Measurements from ENCODE around the gene ERI2.
A peak's percentile ranks its signal among the peaks of the same experiment; 100 is the strongest.
"Not testable (repeated sequence)": the region's sequence is repeated elsewhere in the genome, so short reads cannot be mapped to it uniquely, and the experiment has no call there.

ERI2 gene

DNA sequence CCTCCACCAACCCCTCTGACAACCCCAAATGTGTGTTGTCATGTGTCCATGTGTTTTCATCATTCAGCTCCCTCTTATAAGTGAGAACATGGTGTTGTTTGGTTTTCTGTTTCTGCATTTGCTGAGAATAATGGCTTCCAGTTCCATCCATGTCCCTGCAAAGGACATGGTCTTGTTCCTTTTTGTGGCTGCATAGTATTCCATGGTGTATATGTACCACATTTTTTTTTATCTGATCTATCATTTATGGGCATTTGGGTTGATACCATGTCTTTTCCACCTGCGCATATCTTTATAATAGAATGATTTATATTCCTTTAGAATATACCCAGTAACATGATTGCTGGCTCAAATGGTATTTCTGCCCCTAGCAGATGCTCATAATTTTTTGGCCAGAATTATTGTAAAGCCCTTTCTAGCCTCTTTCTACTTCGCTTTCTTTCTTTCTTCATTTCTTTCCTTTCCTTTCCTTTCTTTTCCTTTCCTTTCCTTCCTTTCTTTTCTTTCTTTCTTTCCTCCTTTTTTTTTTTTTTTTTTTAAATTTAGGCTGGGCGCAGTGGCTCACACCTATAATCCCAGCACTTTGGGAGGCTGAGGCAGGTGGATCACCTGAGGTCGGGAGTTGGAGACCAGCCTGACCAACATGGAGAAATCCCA, 12.8 kb upstream of the ERI2 start:
- DNase-seq, result no peak

DNA sequence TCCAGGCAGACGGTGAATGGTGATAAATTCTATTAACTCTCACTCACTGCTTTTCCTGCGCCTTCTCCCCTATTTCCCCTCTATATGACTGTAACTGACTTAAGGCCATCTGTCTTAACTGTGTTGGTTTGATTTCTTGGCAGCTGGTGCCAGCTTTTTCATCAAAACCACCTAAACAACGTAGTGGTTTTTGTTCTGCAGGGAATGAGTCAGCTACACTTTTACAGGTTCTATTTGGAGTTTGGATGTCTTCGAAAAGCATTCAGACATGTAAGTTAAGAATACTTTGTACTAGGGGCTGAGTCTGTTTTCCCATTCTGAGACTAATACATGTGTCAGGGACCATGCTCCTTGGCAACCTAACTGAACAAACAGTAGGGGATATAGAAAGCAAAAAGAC, 8.5 kb upstream of the ERI2 start:
- DNase-seq, result no peak

DNA sequence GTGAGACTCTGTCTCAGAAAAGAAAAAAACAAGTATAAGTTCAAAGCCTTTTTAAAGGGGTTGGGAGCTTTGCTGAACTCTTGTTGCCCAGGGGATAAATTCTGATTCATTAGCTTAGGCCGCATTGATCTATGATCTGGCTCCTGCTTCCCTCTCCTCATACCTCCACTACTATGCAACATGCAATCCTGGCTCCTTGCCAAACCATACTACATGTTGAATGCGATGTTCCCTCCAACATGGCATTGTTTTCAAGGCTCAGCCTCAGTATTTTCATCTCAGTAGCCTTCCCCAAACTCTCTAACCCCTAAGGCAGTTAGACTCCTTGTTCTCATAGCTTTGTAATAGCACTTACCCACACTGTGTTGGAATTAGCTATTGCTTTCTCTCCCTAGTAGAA, 6.2 kb upstream of the ERI2 start:
- no peak for DNase-seq

DNA sequence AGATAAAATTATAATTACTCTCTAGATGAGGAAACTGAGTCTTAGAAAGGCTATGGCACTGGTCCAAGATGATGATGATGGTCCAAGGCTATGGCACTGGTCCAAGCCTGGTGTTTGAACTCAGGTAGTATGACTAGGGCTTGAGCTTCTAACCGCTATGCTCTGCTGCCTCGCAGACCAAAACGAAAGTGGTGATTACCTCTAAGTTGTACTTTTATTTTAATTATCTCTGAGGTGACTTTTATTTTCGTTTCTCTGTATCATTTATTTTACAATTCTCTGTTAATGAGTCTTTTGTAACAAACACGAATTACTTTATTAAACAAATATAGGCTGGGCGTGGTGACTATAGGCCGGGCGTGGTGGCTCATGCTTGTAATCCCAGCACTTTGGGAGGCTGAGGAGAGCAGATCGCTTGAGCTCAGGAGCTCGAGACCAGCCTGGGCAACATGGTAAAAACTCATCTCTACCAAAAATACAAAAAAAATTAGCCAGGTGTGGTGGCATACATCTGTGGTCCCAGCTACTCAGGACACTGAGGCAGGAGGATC, 5.7 kb upstream of the ERI2 start:
- no peak for DNase-seq

DNA sequence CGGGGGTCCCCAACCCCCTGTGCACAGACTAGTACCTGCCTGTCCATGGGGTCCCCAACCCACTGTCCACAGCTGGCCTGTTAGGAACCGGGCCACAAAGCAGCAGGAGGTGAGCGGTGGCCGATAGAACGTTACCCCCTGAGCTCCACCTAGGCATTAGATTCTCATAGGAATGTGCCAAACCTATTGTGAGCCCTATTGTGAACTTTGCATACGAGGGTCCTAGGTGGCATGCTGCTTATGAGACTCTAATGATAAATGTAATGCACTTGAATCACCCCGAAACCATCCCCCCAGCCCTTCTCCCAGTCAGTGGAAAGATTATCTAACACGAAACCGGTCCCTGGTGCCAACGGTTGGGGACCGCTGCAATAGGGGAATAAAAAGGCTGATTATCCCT, 1.6 kb upstream of the ERI2 start:
- DNase-seq, result no peak

DNA sequence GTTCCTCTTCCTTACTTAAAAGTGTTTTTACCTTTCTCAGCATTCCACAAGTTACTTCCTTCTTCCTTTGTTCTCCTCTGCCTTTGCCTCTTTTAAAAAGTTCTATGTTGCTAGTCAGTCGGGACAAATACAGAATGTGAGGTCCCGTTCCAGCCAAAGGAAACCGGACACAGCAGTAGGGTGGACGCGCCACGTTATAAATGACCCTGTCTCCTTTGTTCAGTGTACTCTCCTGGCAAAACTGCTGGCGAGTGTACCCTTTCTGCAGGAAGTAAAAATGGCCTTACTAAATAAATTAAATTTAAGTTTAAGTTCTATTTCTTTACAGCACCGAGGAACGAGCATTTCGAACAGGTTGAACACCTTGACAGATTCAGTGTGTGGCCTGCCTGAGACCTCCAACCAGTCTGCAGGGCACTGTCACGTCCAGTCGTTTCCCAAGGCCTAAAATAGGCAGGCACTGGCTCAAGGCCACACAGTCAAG, 546 bp downstream of the ERI2 start:
- not testable (repeated sequence) for DNase-seq

DNA sequence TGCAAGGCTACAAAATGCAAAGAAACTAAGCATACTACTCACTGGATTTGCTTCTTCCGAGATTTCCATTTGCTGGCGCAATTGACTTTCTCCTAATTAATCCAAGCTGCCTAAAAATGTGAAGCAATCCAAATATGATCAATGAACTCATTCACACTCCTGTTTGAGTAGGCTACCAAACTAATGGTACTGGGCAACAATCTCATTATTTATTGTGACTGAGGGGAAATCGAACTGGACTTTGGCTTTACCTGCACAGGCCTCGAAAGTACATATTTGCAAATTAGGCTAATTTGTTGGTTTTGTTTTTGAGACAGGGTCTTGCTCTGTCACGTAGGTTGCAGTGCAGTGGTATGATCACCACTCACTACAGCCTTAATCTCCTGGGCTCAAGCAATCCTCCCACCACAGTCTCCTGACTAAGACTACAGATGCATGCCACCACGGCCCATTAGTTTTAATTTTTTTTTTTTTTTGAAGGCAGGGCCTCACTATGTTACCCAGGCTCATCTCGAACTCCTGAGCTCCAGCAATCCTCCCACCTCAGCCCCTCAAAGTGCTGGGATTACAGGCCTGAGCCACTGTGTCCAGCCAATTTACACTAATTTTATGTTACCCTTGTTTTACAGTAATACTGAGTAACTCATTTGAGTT, 2.6 kb downstream of the ERI2 start:
- DNase-seq, result no peak

DNA sequence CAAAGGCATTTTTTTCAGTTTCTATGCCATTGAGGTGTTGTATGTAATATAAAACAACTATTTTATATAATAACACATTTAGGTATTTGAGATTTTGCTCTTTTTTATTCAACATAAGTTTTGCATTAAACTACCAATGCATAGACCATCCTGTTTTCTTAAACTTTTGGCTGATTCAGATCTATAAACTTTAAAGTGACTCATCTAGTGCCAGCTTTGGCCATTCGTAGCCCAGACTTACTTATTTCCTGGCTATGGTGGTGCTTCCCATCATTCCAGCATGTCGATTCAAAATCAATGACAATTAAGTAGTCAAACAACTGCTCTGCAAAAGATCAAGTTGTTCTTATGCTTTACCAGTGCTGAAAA, 3.1 kb downstream of the ERI2 start:
- no peak for DNase-seq

DNA sequence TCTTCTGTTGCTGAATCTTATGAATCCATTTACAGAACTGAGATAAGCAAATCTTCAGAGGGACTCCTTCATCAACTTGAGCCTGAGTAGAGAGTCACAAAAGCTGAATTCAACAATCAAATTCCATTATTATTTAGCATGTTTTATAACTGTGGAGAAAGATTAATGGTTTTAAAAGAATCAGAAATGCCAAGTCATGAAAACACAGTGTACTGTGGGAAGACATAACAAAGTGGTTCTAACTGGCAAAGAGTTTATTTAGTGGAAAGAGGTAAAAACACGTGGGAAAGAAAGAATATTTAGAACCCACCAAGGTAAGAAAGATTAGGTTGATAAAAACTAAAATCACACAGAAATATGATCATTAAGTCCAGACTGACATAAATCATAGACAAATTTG, 5.0 kb downstream of the ERI2 start:
- DNase-seq, result no peak

DNA sequence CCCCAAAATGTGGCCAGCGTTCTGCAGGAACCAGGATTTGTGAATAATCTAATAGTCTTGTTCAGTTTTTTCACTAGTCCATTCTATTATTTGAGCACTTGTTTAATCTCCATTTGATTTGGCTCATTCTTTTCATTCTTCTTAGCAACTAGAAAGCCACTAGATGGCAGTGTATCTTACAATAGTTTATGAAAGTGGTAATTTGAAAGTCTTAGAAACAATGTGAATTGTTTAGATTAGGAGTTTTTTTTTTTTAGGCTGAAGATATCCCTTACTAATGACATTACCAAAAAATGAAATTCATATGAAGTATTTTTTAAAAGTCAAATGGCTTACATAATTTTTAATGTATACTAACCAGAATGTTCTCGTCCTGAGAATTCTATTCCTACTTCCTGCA, 6.7 kb downstream of the ERI2 start:
- peak; percentile 6 for DNase-seq

DNA sequence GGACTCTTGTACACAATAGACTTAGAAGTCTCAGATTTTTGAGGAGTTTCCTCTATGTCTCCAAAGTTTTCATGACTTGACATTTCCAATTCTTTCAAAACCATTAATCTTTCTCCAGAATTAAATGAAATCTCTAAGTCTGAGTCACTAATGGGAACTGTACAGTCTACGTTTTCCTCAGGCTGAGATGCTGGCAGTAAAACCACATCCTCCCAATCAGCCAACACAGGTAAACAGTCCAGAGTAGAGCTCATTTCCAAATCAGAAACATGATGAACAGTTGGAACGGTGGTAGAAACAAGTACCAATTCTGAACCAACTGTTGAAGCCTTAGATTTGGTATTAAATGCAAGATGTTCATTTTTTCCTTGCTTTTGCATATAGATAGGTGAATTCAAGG, 7.9 kb downstream of the ERI2 start:
- DNase-seq, result no peak

DNA sequence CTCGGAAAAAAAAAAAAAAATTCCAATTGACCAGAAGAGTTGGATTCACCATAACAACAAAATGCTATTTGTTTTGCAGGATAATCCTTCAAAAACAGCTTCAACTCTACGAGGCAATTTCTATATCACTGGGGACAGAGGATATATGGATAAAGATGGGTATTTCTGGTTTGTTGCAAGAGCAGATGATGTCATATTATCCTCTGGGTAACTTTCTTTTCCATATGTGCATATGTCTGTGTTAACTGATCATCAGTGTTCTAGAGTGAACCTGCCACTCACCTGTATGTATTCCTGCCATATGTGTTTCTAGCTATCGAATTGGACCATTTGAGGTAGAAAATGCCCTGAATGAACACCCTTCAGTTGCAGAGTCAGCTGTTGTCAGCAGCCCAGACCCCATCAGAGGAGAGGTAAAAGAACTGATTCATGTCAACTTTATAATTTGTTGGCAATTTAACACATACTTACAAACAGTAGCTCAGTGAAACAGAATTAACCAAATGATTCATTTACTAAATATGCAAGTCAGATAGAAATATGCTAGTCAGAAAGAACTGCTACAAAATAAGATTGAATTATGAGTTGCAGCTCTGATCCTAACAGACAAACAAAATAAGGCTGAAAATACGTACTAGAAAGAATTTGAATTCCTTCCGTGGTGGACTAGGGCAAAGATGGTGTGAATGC, 14.2 kb downstream of the ERI2 start:
- DNase-seq, result no peak

DNA sequence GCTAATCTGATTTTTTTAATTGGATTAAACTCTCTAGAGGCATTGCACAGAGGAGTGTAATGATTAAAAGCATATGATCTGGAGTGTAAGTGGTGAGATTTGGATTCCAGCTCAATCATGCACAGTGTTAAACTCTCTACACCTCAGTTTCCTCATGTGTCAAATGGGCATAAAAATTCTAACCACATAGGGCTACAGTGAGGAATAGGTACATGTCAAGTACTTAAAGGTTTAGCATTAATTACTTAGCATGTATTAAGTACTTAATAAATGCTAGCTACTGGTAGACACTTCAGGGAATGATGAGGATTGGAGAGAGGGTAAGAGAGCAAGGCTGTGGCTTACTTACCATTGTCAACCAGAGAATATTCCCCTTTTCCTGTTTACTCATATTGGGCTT, 17.1 kb downstream of the ERI2 start:
- no peak for DNase-seq

DNA sequence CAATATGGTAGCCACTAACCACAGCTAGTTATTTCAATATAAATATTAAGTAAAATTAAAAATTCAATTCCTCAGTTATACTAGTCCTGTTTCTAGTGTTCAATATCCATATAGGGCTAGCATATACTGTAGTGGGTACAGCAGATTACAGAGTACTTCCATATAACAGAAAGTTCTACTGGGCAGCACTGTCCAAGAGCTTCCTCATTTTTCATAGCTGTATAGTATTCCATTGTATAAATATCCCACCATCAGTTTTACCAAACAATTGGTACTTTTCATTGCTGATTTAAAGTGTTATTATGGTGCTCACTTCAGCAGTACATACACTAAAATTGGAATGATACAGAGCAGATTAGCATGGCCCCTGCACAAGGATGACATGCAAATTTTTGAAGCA, 22.1 kb downstream of the ERI2 start:
- no peak for DNase-seq

DNA sequence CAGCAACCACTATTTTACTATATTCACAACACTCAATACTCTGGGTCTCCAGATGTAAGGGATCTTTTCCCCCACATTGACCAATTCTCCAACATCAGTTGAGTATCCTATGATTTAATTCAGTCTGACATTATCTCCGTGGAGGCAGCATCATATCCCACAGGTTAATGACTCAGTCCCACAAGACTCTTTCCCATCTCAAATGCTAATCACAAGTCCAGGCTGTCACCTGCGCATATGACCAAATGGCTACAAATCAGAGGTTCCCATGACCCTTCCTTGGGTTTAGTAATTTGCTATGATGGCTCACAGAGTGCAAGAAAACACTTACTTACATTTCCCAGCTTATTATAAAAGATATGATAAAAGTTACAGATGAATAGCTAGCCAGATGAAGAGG, 23.8 kb downstream of the ERI2 start:
- DNase-seq, result no peak

DNA sequence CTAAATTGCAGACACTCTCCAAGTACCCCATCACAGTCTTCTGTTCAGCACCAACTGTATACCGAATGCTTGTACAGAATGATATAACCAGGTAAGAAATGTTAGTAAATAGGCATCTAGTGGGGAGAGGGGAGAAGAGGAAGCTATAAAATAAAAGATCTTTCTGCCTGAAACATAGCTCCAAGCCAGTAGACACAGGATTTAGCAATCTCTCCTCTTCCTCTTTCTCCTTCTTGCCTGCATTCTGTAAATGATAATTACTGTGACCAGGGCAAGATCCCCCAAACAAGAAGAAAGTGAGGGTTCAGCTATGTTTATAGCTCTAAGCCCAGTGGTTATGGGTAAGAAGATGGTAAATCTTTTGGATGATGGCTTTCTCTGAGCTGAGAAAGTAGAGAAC, 24.6 kb downstream of the ERI2 start:
- no peak for DNase-seq

DNA sequence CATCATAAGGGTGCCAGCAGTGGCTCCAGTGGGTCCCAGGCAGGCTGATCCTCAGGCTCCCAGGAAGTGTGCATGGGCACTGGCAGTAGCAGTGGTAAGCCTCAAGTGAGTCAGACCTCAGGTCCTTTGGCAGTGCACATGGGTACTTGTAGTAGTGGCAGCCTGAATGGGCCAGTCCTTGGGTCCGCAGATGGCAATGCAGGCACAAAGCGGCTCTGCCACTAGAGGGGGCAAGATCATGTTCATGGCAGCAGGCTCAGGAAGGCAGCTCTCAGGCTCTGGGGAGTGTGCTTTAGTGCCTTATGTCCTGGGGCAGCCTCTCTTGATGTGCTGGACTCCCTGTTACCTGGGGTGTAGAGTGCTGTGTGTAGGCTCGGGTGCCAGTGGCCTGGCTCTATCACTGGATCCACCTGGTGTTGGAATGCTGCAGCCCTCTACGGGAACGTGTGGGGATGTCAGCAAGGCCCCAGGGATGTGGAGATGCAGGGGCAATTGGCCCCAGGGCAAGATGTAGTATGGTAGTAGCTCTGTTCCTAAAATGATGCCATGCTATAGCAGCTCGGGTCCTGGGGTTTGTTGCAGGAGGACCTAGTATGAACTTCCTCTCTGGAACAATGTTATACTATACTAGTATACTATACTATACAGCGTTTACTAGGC, 31.4 kb downstream of the ERI2 start:
- peak; percentile 20 for DNase-seq

DNA sequence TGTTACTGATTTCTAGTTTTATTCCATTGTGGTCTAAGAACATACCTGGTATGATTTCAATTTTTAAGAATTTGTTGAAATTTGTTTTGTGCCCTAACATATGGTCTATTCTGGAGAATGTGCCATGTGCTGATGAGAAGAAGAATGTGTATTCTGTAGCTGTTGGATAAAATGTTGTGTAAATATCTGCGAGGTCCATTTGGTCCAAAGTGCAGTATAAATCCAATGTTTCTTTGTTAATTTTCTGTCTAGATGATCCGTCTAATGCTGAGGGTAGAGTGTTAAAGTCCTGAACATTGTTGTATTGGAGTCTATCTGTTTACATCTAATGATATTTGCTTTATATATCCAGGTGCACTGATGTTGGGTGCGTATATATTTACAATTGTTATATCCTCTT, 32.6 kb downstream of the ERI2 start:
- DNase-seq, result no peak

DNA sequence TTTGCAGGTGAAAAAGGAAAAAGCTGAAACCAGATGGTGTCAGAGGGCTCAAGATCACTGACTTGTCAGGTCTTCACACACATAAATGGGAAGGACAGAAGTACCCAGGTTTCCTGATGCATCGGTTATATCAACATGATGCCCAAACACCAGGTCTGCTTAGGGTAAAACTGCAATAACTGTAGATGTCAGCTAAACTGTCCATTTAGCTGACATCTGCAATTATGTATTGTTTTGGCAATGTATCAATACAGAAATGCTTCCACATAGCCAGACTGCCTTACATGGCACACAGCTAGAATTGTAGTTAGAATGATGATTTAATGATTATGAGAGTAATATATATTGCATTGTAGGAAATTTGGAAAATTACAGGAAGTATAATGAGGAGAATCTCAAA, 37.5 kb downstream of the ERI2 start:
- no peak for DNase-seq

DNA sequence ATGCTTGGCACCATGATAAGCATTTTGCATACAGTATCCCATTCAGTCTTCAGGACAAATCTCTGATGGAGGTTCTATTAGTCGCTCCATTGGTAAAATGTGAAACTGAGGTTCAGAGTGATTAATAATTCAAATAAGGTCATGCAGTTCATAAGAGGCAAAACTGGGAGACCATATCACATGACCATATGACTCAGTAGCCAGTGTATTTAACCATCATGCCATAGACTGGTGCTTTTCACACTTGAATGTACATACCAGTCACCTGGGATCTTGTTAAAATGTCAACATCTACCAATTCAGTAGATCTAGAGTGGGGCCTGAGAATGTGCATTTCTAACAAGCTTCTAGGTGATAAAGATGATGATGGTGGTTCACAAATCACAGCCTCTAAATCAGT, 38.2 kb downstream of the ERI2 start:
- no peak for DNase-seq

DNA sequence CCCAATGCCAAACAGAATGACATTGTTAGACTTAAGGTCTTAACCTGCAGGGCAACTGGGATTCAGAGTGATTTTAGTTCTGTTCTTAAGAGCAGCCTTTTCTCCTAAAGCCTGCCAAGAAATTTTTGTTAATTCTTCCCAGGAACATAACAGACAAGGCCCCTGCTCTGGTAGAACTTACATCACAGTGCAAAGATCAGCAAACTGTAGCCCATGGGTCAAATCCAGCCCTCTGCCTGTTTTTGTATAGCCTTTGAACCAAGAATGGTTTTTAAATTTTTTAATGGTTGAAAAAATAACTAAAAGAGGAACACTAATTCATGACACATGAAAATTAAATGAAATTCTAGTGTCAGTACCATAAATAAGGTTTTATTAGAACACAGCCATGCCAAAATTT, 38.7 kb downstream of the ERI2 start:
- DNase-seq, result no peak

DNA sequence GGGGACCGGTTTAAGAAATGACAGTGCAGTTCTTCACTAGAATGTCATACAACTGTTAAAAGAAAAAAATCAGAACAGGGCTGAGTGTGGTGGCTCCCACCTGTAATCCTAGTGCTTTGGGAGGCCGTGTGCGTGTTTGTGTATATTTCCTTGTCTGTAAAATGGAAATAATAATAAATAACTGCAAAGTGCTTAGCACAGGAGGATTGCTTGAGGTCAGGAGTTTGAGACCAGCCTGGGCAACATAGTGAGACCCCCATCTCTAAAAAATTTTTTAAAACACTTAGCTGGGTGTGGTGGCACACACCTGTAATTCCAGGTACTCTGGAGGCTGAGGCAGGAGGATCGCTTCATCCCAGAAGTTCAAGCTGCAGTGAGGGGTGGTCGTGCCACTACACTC, 40.0 kb downstream of the ERI2 start:
- DNase-seq, result no peak

DNA sequence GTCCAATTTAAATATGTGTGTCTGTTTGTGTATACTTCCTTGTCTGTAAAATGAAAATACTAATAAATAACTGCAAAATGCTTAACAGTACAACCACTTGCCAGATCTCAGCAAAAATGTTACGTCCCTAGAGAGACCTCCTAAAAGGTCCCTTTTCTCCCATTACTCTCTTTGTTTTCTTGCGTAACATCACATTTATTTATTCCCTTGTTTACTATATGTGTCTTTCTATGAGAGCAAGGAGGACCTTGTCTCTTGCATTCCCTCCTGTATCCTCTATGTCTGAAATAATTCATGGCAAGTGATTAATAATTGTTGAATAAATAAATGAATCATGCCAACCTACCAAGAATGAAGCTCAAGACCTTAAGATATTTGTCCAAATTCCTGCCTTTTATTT, 40.5 kb downstream of the ERI2 start:
- no peak for DNase-seq

DNA sequence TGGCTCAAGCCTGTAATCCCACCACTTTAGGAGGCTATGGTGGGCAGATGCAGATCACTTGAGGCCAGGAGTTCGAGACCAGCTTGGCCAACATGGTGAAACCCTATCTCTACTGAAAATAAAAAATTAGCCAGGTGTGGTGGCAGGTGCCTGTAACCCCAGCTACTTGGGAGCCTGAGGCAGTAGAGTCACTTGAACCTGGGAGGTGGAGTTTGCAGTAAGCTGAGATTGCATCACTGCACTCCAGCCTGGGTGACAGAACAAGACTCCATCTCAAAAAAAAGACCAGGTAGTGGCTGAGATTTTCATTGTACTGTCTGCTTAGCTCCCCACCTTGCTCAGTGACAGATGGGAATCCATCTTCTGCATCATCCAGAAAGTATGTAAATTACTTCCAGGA, 41.8 kb downstream of the ERI2 start:
- DNase-seq, result not testable (repeated sequence)
